T-cell (primary cell): ENCODE data around the gene MFGE8. TPM values are rescaled to one million over a fixed set of nuclear protein-coding genes. Genes with fewer than 3 reads are reported as not detected.

Experiments used
- ATAC-seq, 4 experiments: fragments of 200-7000 bp in 3 of 4; fragments of 150-1000 bp in 1 of 4; cut with Tn5 transposase; replicated peaks in 1 of 4; 1 replicate in 3 of 4; 2 replicates in 1 of 4; pipeline ENCODE4 v1.10.0; 2021; ENCODE audit warnings: moderate library complexity in 3 of 4, mild to moderate bottlenecking in 2 of 4, moderate number of reproducible peaks in 1 of 4
- CTCF ChIA-PET, 2 donors: fragments of 300-600 bp; sonication (Branson Sonifier 250); formaldehyde crosslinking; loops; one replicate each; lab custom pipeline; 2022; ENCODE audit warnings: antibody characterized with exemption in 2 of 2; lab: Charles Lee
- POLR2A ChIA-PET, 2 donors: fragments of 300-600 bp; sonication (Branson Sonifier 250); formaldehyde crosslinking; loops; one replicate each; lab custom pipeline; 2022; ENCODE audit warnings: antibody characterized with exemption in 2 of 2; lab: Charles Lee
- DNase-seq, 35 experiments: peaks; one replicate each; pipeline versions ENCODE4 v3.0.0 to v3.0.0-alpha.2; 2013 to 2023
- H3K27ac ChIP-seq: one replicate; pipeline ENCODE4 v1.5.1; 2013; ENCODE audit warnings: low read length
- H3K27me3 ChIP-seq, 2 experiments: replicated peaks in 1 of 2; 1 replicate in 1 of 2; 2 replicates in 1 of 2; pipeline versions ENCODE4 v1.6.1 to v1.7.0; 2013; ENCODE audit warnings: low read length in 1 of 2, mixed read lengths in 1 of 2; ENCODE audit not compliant: control insufficient read depth in 2 of 2, insufficient read depth in 2 of 2; ENCODE audit errors: extremely low read depth in 1 of 2
- H3K36me3 ChIP-seq, 2 donors: 1 replicate in 1 of 2; 2 replicates in 1 of 2; pipeline versions ENCODE4 v1.6.1 to v1.7.0; 2013; ENCODE audit warnings: low read length in 1 of 2; ENCODE audit not compliant: control insufficient read depth in 2 of 2, insufficient read depth in 1 of 2; ENCODE audit errors: extremely low read depth in 1 of 2
- H3K4me1 ChIP-seq, 2 experiments: 1 replicate in 1 of 2; 2 replicates in 1 of 2; pipeline versions ENCODE4 v1.6.1 to v1.7.0; 2013; ENCODE audit warnings: low read length in 2 of 2, mixed read lengths in 1 of 2; ENCODE audit not compliant: insufficient read depth in 2 of 2, control insufficient read depth in 1 of 2; ENCODE audit errors: extremely low read depth in 1 of 2
- H3K4me3 ChIP-seq, 2 donors: 1 replicate in 1 of 2; 2 replicates in 1 of 2; pipeline versions ENCODE4 v1.5.1 to v1.7.0; 2013; ENCODE audit warnings: mild to moderate bottlenecking in 2 of 2, low read length in 1 of 2, moderate library complexity in 1 of 2; ENCODE audit not compliant: control insufficient read depth in 1 of 2; ENCODE audit errors: extremely low read depth in 1 of 2
- H3K9me3 ChIP-seq: 2 replicates; pipeline ENCODE4 v1.7.0; 2013
- H3K27ac Mint-ChIP-seq, 2 donors: one replicate each; pipeline ENCODE4 v1.8.0; 2020 to 2021; ENCODE audit warnings: mild to moderate bottlenecking in 2 of 2, mixed read lengths in 2 of 2
- H3K27me3 Mint-ChIP-seq, 2 donors: one replicate each; pipeline ENCODE4 v1.8.0; 2021 to 2022; ENCODE audit warnings: mixed read lengths in 2 of 2
- H3K36me3 Mint-ChIP-seq: one replicate; pipeline ENCODE4 v1.8.0; 2021; ENCODE audit warnings: mixed read lengths
- H3K4me1 Mint-ChIP-seq, 3 donors: one replicate each; pipeline ENCODE4 v1.8.0; 2020 to 2022; ENCODE audit warnings: mixed read lengths in 3 of 3, mild to moderate bottlenecking in 1 of 3
- H3K4me3 Mint-ChIP-seq, 3 donors: one replicate each; pipeline ENCODE4 v1.8.0; 2020 to 2022; ENCODE audit warnings: mild to moderate bottlenecking in 3 of 3, mixed read lengths in 3 of 3, moderate library complexity in 3 of 3
- H3K9me3 Mint-ChIP-seq, 3 donors: one replicate each; pipeline ENCODE4 v1.8.0; 2020 to 2022; ENCODE audit warnings: mixed read lengths in 3 of 3
- WGBS: methylation state at CpG from one replicate; pipeline ENCODE4 v1.1.5; 2013; ENCODE audit warnings: missing lambda C conversion rate; ENCODE audit not compliant: insufficient coverage; 5-methylcytosine and 5-hydroxymethylcytosine counted together
- total RNA-seq, 35 experiments: library from RNA in 6 of 35; stranded (reverse) in 6 of 35; fragments of 120-200 nt in 1 of 35; gene quantifications; one replicate each; pipeline versions ENCODE4 v1.2.1 to v1.2.4 and lab custom pipeline; 2013 to 2026

MFGE8 gene
- total RNA-seq, 5 donors from 2014 or later (not counting 1 experiment from before 2014, with no cell fraction given) = 75.4 to 132 (median 99.5) TPM

DNA sequence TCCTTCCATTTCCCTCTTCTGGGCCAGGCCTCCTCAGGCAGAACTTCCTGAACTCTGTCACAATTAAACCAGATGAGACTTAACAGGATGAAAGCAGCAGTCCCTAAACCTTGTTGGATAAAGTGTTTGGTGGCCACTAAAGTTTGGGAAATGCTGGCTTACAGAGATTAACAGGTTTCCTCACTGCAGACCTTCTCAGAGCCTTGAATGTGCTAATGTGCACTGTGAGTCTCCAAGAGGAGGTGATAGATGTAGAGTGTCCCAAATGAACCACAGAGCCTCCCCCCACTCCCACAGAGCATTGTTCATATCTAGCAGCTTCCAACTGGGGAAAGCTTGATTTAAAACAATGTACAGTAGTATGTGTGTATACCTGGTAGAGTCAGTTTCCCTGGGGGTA is 60.7 kb downstream of the MFGE8 start:
- ChIA-PET CTCF (interaction anchor here in 1 of 2 donors (0.6 kb wide), 1 partner anchor 371 kb away, joined by 3 read pairs; no protein-coding TSS in a partner anchor), POLR2A (no interaction called here)
- ATAC-seq = no peak
- Histone ChIP-seq H3K4me3 (no peak overlapping the region), H3K9me3 (no peaks in the 10 kb centered on the region), H3K27ac (no peak overlapping the region), H3K27me3 (peaks cover 0 to 41% of the 10 kb centered on the region in 2 experiments), H3K36me3 (no peaks in the 10 kb centered on the region), H3K4me1 (no peaks in the 10 kb centered on the region)
- Mint-ChIP-seq H3K27me3 (peaks cover 0 to 14% of the 10 kb centered on the region in 2 donors), H3K4me1 (no peaks in the 10 kb centered on the region), H3K36me3 (peaks cover 3% of the 10 kb centered on the region), H3K4me3 (no peak overlapping the region), H3K27ac (no peak overlapping the region), H3K9me3 (peaks cover 4 to 9% (median 9%) of the 10 kb centered on the region in 3 donors)
- no peak for DNase-seq

DNA sequence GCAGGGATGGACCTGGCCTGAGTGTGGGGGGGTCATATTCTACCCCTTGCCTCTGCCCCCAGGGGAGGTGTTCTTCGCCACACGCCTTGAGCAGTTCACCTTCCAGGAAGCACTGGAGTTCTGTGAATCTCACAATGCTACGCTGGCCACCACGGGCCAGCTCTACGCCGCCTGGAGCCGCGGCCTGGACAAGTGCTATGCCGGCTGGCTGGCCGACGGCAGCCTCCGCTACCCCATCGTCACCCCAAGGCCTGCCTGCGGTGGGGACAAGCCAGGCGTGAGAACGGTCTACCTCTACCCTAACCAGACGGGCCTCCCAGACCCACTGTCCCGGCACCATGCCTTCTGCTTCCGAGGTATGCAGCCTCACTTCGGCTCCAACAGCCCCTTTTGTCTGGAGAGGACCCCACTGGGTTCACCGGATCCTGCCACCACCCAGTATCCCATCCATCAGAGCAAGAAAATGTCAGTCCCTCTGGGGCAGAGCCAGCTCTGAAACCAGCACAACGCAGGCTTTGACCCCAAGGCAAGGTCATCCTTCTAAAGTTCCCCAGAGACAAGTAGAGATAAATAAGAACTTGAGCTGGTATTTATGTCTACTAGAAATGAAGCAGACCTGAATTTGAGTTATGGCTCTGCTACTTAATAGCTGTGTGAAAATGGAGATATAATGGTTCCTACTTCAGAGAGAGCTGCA is 63.7 kb downstream of the MFGE8 start:
- Mint-ChIP-seq H3K27me3 (peaks cover 0 to 14% of the 10 kb centered on the region in 2 donors), H3K4me3 (no peak overlapping the region), H3K9me3 (peaks cover 2 to 6% (median 6%) of the 10 kb centered on the region in 3 donors), H3K36me3 (peaks cover 3% of the 10 kb centered on the region), H3K4me1 (peaks cover 0 to 3% (median 0%) of the 10 kb centered on the region in 3 donors), H3K27ac (no peak overlapping the region)
- POLR2A ChIA-PET = no interaction called here
- Histone ChIP-seq H3K4me3 (no peak overlapping the region), H3K4me1 (no peaks in the 10 kb centered on the region), H3K9me3 (no peaks in the 10 kb centered on the region), H3K27ac (no peak overlapping the region), H3K36me3 (no peaks in the 10 kb centered on the region), H3K27me3 (peaks cover 0 to 40% of the 10 kb centered on the region in 2 experiments)
- DNase-seq (no peak), ATAC-seq (no peak)
- 95% methylated on average over 18 of the region's 22 CpGs for WGBS
- CTCF ChIA-PET = no interaction called here

Other genes with a start within 250 kb of the MFGE8 start
- not detected for gene ACAN, start 109.9 kb downstream of the MFGE8 start, total RNA-seq
- gene HAPLN3, start 17.8 kb downstream of the MFGE8 start, total RNA-seq = 100 to 1,000 TPM in 4 of 5 donors, 10 to 100 TPM in 1; 86.2 to 187 (median 156) TPM
- 10 to 100 TPM; 52.5 to 70.8 (median 58.5) TPM for gene ABHD2, start 175.1 kb upstream of the MFGE8 start, total RNA-seq